Skeletal muscle tissue (tissue), 4 donors: ENCODE results near the gene PCDH8. TPM values are rescaled to one million over a fixed set of nuclear protein-coding genes. Genes with fewer than 3 reads are reported as not detected.

Source experiments
- H3K27ac ChIP-seq: one replicate; pipeline ENCODE4 v1.7.0; 2013; ENCODE audit warnings: mild to moderate bottlenecking, low read depth, low read length, inconsistent platforms
- H3K27me3 ChIP-seq, 3 donors: one replicate each; pipeline ENCODE4 v1.7.0; 2013; ENCODE audit warnings: low read length in 3 of 3; ENCODE audit not compliant: control insufficient read depth in 3 of 3, insufficient read depth in 3 of 3
- H3K36me3 ChIP-seq, 3 donors: one replicate each; pipeline ENCODE4 v1.7.0; 2013; ENCODE audit warnings: low read length in 3 of 3; ENCODE audit not compliant: control insufficient read depth in 3 of 3, insufficient read depth in 3 of 3
- H3K4me1 ChIP-seq, 3 donors: one replicate each; pipeline ENCODE4 v1.7.0; 2013; ENCODE audit warnings: low read length in 3 of 3, mild to moderate bottlenecking in 3 of 3; ENCODE audit not compliant: control insufficient read depth in 3 of 3, insufficient read depth in 3 of 3
- H3K4me3 ChIP-seq, 3 donors: one replicate each; pipeline ENCODE4 v1.7.0; 2013; ENCODE audit warnings: low read length in 3 of 3
- H3K9ac ChIP-seq, 3 donors: one replicate each; pipeline ENCODE4 v1.7.0; 2013; ENCODE audit warnings: low read length in 3 of 3, mild to moderate bottlenecking in 3 of 3, moderate library complexity in 2 of 3, low read depth in 1 of 3
- H3K9me3 ChIP-seq, 3 donors: one replicate each; pipeline ENCODE4 v1.7.0; 2013; ENCODE audit warnings: low read length in 3 of 3; ENCODE audit not compliant: control insufficient read depth in 3 of 3
- total RNA-seq: library from RNA; depleted of rRNA; stranded (reverse); fragments of >200 nt; gene quantifications from one replicate; pipeline ENCODE4 v1.2.3, GENCODE V29; 2014
- donor health status: Osteomylitis.

PCDH8 gene
- total RNA-seq, 1 donor from 2014 or later, result 3.1 TPM

DNA sequence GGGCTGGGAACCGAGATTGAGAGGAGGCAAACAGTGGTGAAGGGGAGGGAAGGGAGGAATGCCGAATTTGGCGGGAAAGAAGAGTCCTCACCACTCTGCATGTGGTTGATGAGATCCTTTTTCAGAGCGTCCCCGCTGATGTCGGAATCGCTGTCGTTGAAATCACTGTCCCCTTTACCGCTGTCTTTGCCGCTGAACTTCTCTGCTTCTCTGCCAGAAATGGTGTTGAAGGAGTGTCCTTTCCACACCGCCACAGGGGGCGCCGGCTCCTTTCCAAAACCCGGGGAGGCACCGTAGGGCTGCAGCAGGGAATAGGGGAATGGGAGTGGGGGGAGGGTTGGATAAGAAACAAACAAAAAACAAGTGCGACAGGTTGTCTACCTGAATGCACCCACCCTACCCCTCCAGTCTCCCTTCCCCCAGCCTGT lies 3.1 kb downstream of the PCDH8 start:
- no peak overlapping the region for H3K9ac ChIP-seq
- H3K4me1 ChIP-seq, result peaks cover 7 to 25% (median 9%) of the 10 kb centered on the region in 3 donors
- no peak overlapping the region for H3K4me3 ChIP-seq
- H3K36me3 ChIP-seq, result no peaks in the 10 kb centered on the region
- no peaks in the 10 kb centered on the region for H3K9me3 ChIP-seq
- H3K27ac ChIP-seq, result no peak overlapping the region
- peaks cover 63 to 67% (median 64%) of the 10 kb centered on the region in 3 donors for H3K27me3 ChIP-seq

DNA sequence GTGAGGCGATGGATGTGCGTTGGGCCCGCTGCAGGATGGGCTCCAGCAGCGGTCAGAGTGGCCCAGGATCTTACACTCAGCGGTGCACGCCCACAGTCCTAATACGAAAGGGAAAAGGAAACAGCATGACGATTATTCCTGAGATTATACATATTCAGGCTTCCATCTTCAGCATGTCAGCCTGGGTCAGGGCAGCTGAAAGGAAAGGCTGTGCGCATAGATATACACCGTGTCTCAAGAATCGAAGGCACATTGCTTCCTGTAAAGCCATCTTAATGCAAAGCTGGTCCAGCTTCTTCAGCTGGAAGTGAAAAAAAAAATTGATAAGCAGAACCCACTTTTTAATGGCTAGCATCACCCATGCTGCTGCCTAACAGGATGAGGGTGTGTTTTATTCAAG lies 3.6 kb downstream of the PCDH8 start:
- Histone ChIP-seq H3K9ac (no peak overlapping the region), H3K4me1 (peaks cover 6 to 22% (median 8%) of the 10 kb centered on the region in 3 donors), H3K36me3 (no peaks in the 10 kb centered on the region), H3K27me3 (peaks cover 58 to 66% (median 60%) of the 10 kb centered on the region in 3 donors), H3K4me3 (no peak overlapping the region), H3K27ac (no peak overlapping the region), H3K9me3 (no peaks in the 10 kb centered on the region)

DNA sequence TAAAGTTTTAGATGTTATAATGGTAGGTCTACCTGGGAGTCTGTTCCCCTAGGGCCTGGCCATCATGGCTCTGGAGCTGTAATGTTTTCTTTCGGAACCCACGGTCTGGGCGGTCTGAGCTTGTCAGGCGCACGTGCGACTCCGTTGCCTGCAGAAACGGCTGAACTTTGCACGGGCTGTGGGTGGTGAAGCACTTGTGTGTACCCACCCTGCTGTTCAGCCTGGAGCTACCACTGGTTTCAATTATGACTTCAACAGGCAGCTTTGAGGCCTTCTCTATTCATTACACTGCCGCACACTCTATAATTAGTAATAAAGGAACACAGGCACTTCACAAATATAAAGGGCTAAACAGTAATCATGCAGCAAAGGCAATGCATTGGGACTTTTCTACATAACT lies 6.0 kb downstream of the PCDH8 start:
- no peak overlapping the region for H3K4me3 ChIP-seq
- H3K9me3 ChIP-seq, result no peaks in the 10 kb centered on the region
- H3K9ac ChIP-seq, result no peak overlapping the region
- H3K27me3 ChIP-seq, result peaks cover 35 to 51% (median 42%) of the 10 kb centered on the region in 3 donors
- no peak overlapping the region for H3K27ac ChIP-seq
- no peaks in the 10 kb centered on the region for H3K36me3 ChIP-seq
- H3K4me1 ChIP-seq, result peaks cover 2 to 4% (median 3%) of the 10 kb centered on the region in 3 donors

DNA sequence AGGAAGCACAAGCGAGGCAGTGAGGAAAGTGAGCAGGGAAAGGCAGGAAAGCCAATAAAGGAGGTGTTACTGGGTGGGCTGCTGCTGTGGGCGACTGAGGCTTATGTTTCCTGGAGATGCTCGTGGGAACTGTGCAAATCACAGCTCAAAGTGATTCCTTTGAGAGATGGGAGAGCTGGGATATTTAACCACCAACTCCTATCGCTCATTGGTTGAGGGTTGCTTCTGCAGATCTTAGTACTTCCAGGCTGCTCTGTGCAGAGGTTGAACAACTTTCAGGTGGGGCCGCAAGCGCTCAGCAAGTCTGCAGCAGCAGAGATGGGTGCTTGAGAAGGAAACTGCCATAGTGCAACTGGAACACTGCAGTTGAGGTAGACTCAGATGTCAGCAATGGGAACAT lies 8.4 kb downstream of the PCDH8 start:
- no peak overlapping the region for H3K9ac ChIP-seq
- H3K4me3 ChIP-seq, result no peak overlapping the region
- no peaks in the 10 kb centered on the region for H3K9me3 ChIP-seq
- H3K27ac ChIP-seq, result no peak overlapping the region
- H3K27me3 ChIP-seq, result peaks cover 13 to 33% (median 18%) of the 10 kb centered on the region in 3 donors
- H3K4me1 ChIP-seq, result no peaks in the 10 kb centered on the region
- H3K36me3 ChIP-seq, result no peaks in the 10 kb centered on the region

DNA sequence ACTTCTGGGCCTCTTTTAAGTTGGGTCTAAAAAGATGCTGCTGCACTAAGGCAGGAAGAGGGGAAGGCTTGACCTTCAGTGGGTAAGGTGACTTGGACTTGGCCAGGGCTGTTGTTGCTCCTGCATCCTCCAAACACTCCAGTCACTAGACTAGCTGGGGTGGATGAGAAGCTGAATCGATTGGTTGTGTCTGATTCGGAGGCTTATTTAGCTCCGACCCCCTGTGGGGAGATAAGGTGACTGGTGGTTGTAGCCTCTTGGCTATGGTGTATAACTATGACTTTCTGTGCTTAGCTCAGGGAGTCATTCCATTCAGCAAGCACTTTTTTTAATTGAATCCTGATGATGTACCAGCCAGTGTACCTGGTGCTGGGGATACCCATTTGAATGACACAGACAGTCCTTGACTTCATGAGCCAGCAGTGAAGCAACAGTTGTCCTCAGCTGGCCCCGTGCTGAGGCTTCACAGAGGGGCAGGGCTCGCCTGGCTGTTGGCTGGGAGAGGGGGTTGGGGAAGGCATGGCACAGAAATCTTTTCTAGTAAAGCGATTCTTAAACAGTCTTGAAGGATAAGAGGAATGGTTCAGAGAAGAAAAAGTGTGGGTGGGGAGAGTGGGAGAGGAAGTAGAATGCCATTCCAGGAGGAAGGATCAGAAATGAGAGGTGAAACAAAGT lies 9.9 kb downstream of the PCDH8 start:
- H3K4me3 ChIP-seq, result no peak overlapping the region
- no peak overlapping the region for H3K9ac ChIP-seq
- no peaks in the 10 kb centered on the region for H3K36me3 ChIP-seq
- H3K27me3 ChIP-seq, result peaks cover 3 to 24% (median 9%) of the 10 kb centered on the region in 3 donors
- H3K27ac ChIP-seq, result no peak overlapping the region
- no peaks in the 10 kb centered on the region for H3K4me1 ChIP-seq
- H3K9me3 ChIP-seq, result no peaks in the 10 kb centered on the region

DNA sequence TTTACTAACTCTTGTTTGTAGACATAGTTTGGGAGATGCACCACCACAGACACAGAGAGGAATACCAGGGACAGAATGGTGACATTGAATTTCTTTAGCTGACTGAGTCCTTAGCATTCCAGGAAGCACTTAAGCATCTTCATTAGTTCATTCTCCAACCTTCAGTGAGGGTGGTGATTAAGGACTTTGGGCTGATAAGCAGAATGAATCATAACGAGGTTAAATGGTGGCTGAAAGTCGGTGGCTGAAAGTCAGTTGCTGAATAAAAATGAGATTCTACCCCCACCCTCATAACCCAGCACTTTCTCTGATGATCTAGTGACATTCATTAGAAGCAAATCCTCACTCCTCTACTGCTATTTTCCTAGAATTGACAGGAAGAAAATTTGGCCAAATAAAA lies 10.6 kb downstream of the PCDH8 start:
- Histone ChIP-seq H3K4me1 (no peaks in the 10 kb centered on the region), H3K9me3 (no peaks in the 10 kb centered on the region), H3K27me3 (peaks cover 2 to 24% (median 9%) of the 10 kb centered on the region in 3 donors), H3K9ac (no peak overlapping the region), H3K36me3 (no peaks in the 10 kb centered on the region), H3K4me3 (no peak overlapping the region), H3K27ac (no peak overlapping the region)

DNA sequence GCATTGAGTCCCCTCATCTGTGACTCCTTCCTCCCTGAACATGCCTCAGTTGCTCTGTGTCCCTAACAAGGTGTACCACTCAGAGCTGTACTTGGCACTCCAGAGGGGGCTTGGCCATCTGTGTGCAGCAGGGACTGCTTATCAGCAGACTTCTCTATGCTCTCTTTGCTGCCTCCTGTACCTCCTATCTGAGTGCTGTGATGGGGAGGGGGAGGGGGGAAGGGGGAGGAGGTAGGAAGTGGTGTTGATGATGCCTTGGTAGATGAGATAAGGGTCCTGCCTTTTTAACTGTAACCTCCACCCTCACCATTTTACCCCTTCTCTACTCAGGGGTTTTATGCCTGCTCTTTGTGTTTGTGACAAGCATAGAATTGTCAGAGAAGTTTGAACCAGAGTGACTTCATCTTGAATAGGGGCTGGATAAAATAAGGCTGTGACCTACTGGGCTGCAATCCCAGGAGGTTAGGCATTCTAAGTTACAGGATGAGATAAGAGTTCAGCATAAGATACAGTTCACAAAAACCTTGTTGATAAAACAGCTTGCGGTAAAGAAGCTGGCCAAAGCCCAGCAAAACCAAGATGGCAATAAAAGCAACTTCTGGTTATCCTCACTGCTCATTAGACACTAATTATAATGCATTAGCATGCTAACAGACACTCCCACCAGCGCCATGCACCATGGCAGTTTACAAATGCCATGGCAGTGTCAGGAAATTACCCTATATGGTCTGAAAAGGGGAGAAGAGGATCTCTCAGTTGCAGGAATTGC lies 13.2 kb downstream of the PCDH8 start:
- Histone ChIP-seq H3K36me3 (no peaks in the 10 kb centered on the region), H3K9ac (no peak overlapping the region), H3K27me3 (peaks cover 0 to 17% (median 5%) of the 10 kb centered on the region in 3 donors), H3K4me1 (no peaks in the 10 kb centered on the region), H3K9me3 (no peaks in the 10 kb centered on the region), H3K27ac (no peak overlapping the region), H3K4me3 (no peak overlapping the region)

DNA sequence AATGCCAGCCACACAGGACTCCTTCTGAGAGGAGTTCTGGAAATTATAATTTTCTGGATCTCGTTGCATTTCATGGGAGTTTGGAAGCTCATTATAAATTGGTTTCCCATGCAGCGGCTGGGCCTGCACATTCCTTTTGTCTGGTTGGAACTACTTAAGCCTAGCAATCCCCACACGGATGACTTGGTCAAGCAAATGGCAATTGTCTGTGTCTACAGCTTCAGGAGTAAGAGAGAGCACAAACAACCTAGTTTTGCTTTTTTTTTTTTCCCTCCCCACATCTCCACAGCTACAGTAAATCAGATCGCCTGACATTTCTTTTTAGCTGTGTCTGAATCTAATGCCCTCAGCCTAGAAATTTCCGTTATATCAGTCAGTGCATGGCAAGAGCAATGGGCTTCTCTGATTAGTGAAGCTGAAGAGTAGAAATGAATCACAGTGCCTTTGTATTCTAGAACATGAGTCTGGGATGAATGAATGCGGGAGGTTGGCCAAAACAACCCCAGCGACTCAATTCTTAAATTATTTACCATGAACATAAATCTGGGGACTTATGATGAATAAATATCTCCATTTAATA lies 15.1 kb downstream of the PCDH8 start:
- Histone ChIP-seq H3K4me1 (no peaks in the 10 kb centered on the region), H3K9ac (no peak overlapping the region), H3K27me3 (peaks cover 0 to 5% (median 0%) of the 10 kb centered on the region in 3 donors), H3K27ac (no peak overlapping the region), H3K4me3 (no peak overlapping the region), H3K36me3 (no peaks in the 10 kb centered on the region), H3K9me3 (no peaks in the 10 kb centered on the region)

DNA sequence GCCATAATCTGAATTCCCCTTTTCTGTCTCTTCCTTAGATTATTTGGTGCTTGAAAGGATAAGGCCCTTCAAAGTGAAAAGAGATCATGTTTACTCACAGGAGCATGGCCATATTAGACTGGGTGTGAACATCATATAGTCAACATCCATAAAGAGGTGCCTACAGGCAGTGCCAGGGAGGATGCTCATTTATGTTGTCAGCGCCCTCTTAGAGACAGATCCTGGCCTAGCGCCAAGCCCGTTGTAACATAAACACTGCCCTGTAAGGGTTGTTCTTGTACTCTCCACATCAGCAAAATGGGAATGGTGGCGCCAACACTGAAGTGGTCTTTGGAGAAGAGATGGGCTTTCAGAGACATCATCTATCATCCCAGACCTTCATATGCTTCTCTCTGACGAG lies 16.1 kb downstream of the PCDH8 start:
- no peaks in the 10 kb centered on the region for H3K9me3 ChIP-seq
- no peaks in the 10 kb centered on the region for H3K4me1 ChIP-seq
- H3K27me3 ChIP-seq, result peaks cover 0 to 5% (median 0%) of the 10 kb centered on the region in 3 donors
- no peak overlapping the region for H3K9ac ChIP-seq
- H3K36me3 ChIP-seq, result no peaks in the 10 kb centered on the region
- H3K4me3 ChIP-seq, result no peak overlapping the region
- H3K27ac ChIP-seq, result no peak overlapping the region

DNA sequence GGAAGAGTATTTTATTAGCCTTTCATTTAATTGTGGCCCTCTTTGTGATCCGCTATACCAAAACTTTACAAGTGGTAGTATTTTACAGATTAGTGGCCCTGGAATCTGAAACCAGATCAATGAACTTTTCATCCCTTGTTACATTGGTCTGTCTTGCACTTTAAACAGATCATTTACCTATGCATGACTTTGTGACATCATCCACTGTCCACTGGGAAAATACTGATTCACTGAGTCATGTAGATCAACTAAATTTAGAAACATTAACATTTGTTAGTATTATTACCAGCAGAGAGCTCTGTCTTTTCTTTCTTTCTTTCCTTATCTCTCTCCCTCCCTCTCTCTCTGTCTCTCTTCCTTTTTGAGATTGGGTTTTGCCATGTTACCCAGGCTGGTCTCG lies 17.5 kb downstream of the PCDH8 start:
- Histone ChIP-seq H3K4me1 (no peaks in the 10 kb centered on the region), H3K4me3 (no peak overlapping the region), H3K27me3 (peaks cover 0 to 2% (median 0%) of the 10 kb centered on the region in 3 donors), H3K36me3 (no peaks in the 10 kb centered on the region), H3K9me3 (no peaks in the 10 kb centered on the region), H3K9ac (no peak overlapping the region), H3K27ac (no peak overlapping the region)
